H1 (cell line): ENCODE measurements around the gene MFNG. TPM values are rescaled to one million over a fixed set of nuclear protein-coding genes. Genes with fewer than 3 reads are reported as not detected.
A peak's percentile ranks its signal among the peaks of the same experiment; 100 is the strongest.

Source experiments
- CTCF ChIA-PET: fragments of 300-600 bp; sonication (Branson Sonifier 250); formaldehyde crosslinking; loops from one replicate; lab custom pipeline; 2021; ENCODE audit not compliant: partially characterized antibody; lab: Charles Lee
- POLR2A ChIA-PET: fragments of 300-600 bp; sonication (Branson Sonifier 250); formaldehyde crosslinking; loops from one replicate; lab custom pipeline; 2021; ENCODE audit warnings: inconsistent platforms; ENCODE audit not compliant: partially characterized antibody; lab: Charles Lee
- DNase-seq, 2 experiments: peaks; one replicate each; pipeline versions ENCODE4 v3.0.0 to v3.0.0-alpha.2; 2010 to 2022; ENCODE audit warnings: low spot score in 2 of 2, low read depth in 1 of 2, mixed read lengths in 1 of 2
- FAIRE-seq: peaks from 2 replicates; lab custom pipeline; 2011; peaks lifted over from hg19 to GRCh38; lab: Jason Lieb, UNC
- H2AFZ ChIP-seq: 2 replicates; pipeline ENCODE4 v1.8.1; 2012; ENCODE audit warnings: low read length, inconsistent platforms
- H2AK5ac ChIP-seq: 2 replicates; pipeline ENCODE4 v1.6.1; 2013; ENCODE audit warnings: low read depth, low read length
- H2BK120ac ChIP-seq: replicated peaks from 2 replicates; pipeline ENCODE3; 2013; ENCODE audit warnings: low read depth, low read length, inconsistent platforms
- H2BK12ac ChIP-seq: 2 replicates; pipeline ENCODE4 v1.6.1; 2013; ENCODE audit warnings: low read depth, low read length
- H2BK15ac ChIP-seq: 2 replicates; pipeline ENCODE4 v1.6.1; 2013; ENCODE audit warnings: low read length
- H2BK20ac ChIP-seq: 2 replicates; pipeline ENCODE4 v1.6.1; 2013; ENCODE audit warnings: low read length
- H2BK5ac ChIP-seq: 2 replicates; pipeline ENCODE4 v1.6.1; 2013; ENCODE audit warnings: low read depth, low read length
- H3K14ac ChIP-seq: 2 replicates; pipeline ENCODE4 v1.6.1; 2013; ENCODE audit warnings: inconsistent platforms; ENCODE audit not compliant: insufficient read length
- H3K18ac ChIP-seq: 2 replicates; pipeline ENCODE4 v1.6.1; 2013; ENCODE audit warnings: low read length; ENCODE audit errors: extremely low read depth
- H3K23ac ChIP-seq: 2 replicates; pipeline ENCODE4 v1.6.1; 2013; ENCODE audit warnings: inconsistent platforms; ENCODE audit not compliant: insufficient read length
- H3K23me2 ChIP-seq: 2 replicates; pipeline ENCODE4 v1.6.1; 2013; ENCODE audit warnings: low read depth, low read length
- H3K27ac ChIP-seq: 2 replicates; pipeline ENCODE4 v1.6.1; 2011; ENCODE audit warnings: low read depth, low read length, inconsistent platforms
- H3K27me3 ChIP-seq, 4 experiments: replicated peaks in 1 of 4; 1 replicate in 1 of 4; 2 replicates in 3 of 4; pipeline versions ENCODE4 v1.6.1 to v1.8.1; 2011 to 2013; ENCODE audit warnings: low read length in 3 of 4, mild to moderate bottlenecking in 3 of 4, inconsistent platforms in 2 of 4, mixed read lengths in 2 of 4, moderate library complexity in 1 of 4; ENCODE audit not compliant: control insufficient read depth in 3 of 4, insufficient read depth in 3 of 4; ENCODE audit errors: extremely low read depth in 1 of 4
- H3K36me3 ChIP-seq, 4 experiments: 2 replicates each; pipeline versions ENCODE4 v1.6.1 to v1.8.1; 2011 to 2013; ENCODE audit warnings: mild to moderate bottlenecking in 4 of 4, low read length in 3 of 4, moderate library complexity in 2 of 4, control low read depth in 1 of 4, inconsistent platforms in 1 of 4; ENCODE audit not compliant: insufficient read depth in 4 of 4, control insufficient read depth in 2 of 4
- H3K4ac ChIP-seq: replicated peaks from 2 replicates; pipeline ENCODE3; 2013; ENCODE audit warnings: low read length, low read depth, mixed read lengths, inconsistent platforms; ENCODE audit not compliant: insufficient read length
- H3K4me1 ChIP-seq, 4 experiments: replicated peaks in 1 of 4; 1 replicate in 1 of 4; 2 replicates in 3 of 4; pipeline versions ENCODE4 v1.6.1 to v1.8.1; 2011 to 2013; ENCODE audit warnings: low read length in 3 of 4, inconsistent platforms in 2 of 4, mixed read lengths in 1 of 4; ENCODE audit not compliant: insufficient read depth in 4 of 4, control insufficient read depth in 3 of 4
- H3K4me2 ChIP-seq, 2 experiments: 2 replicates each; pipeline versions ENCODE4 v1.6.1 to v1.8.1; 2011 to 2013; ENCODE audit warnings: low read depth in 2 of 2, low read length in 2 of 2, control low read depth in 1 of 2, inconsistent platforms in 1 of 2, mild to moderate bottlenecking in 1 of 2; ENCODE audit not compliant: insufficient read depth in 1 of 2
- H3K4me3 ChIP-seq, 4 experiments: fragments of 200-600, 300-600 bp in 1 of 4; sonication (generic), shearing (Covaris generic), sonication (Bioruptor Twin) in 1 of 4; 2 replicates each; pipeline versions ENCODE4 v1.5.1 to v1.8.1; 2011 to 2016; ENCODE audit warnings: low read length in 4 of 4, low read depth in 3 of 4, control low read depth in 2 of 4, inconsistent platforms in 2 of 4, mild to moderate bottlenecking in 2 of 4, mixed read lengths in 1 of 4, moderate library complexity in 1 of 4; ENCODE audit not compliant: insufficient read depth in 2 of 4; ENCODE audit errors: extremely low read depth in 1 of 4
- H3K56ac ChIP-seq: replicated peaks from 2 replicates; pipeline ENCODE3; 2013; ENCODE audit warnings: low read depth, mild to moderate bottlenecking, mixed read lengths, low read length, inconsistent platforms; ENCODE audit not compliant: insufficient read length
- H3K79me1 ChIP-seq: 2 replicates; pipeline ENCODE4 v1.6.1; 2013; ENCODE audit warnings: low read depth, low read length, control low read depth
- H3K79me2 ChIP-seq, 2 experiments: 2 replicates each; pipeline versions ENCODE4 v1.6.1 to v1.8.1; 2012 to 2013; ENCODE audit warnings: low read length in 2 of 2, mild to moderate bottlenecking in 2 of 2, inconsistent platforms in 1 of 2; ENCODE audit not compliant: insufficient read depth in 2 of 2, control insufficient read depth in 1 of 2
- H3K9ac ChIP-seq, 4 experiments: replicated peaks in 1 of 4; 1 replicate in 1 of 4; 2 replicates in 3 of 4; pipeline versions ENCODE4 v1.6.1 to v1.8.1; 2011 to 2013; ENCODE audit warnings: low read depth in 3 of 4, low read length in 3 of 4, control low read depth in 2 of 4, mild to moderate bottlenecking in 2 of 4, moderate library complexity in 2 of 4, inconsistent platforms in 1 of 4; ENCODE audit errors: extremely low read depth in 1 of 4
- H3K9me3 ChIP-seq, 2 experiments: 2 replicates each; pipeline versions ENCODE4 v1.6.1 to v1.8.1; 2012 to 2013; ENCODE audit warnings: mild to moderate bottlenecking in 2 of 2, moderate library complexity in 2 of 2, control low read depth in 1 of 2, inconsistent platforms in 1 of 2, low read depth in 1 of 2, low read length in 1 of 2, mixed read lengths in 1 of 2; ENCODE audit not compliant: insufficient read depth in 2 of 2
- H4K20me1 ChIP-seq, 2 experiments: replicated peaks in 1 of 2; 2 replicates each; pipeline versions ENCODE3 to v1.8.1; 2011 to 2013; ENCODE audit warnings: inconsistent platforms in 2 of 2, low read length in 2 of 2, mild to moderate bottlenecking in 1 of 2; ENCODE audit not compliant: insufficient read depth in 2 of 2, control insufficient read depth in 1 of 2
- H4K5ac ChIP-seq: 2 replicates; pipeline ENCODE4 v1.6.1; 2013; ENCODE audit warnings: low read length, low read depth, mixed read lengths, inconsistent platforms; ENCODE audit not compliant: insufficient read length
- H4K8ac ChIP-seq: 2 replicates; pipeline ENCODE4 v1.8.0; 2013; ENCODE audit warnings: mild to moderate bottlenecking, moderate library complexity, low read length, inconsistent platforms; ENCODE audit not compliant: insufficient read depth; ENCODE audit errors: extremely low read depth
- H4K91ac ChIP-seq: replicated peaks from 2 replicates; pipeline ENCODE3; 2013; ENCODE audit warnings: low read length, mixed read lengths, inconsistent platforms; ENCODE audit not compliant: insufficient read length
- HDAC6 ChIP-seq: IDR thresholded peaks from one replicate; pipeline ENCODE4 v1.7.1; 2012; ENCODE audit warnings: low read depth, mild to moderate bottlenecking, inconsistent platforms, low read length, moderate library complexity
- NRF1 ChIP-seq: IDR thresholded peaks from 2 replicates; pipeline ENCODE4 v1.6.1; 2011; ENCODE audit warnings: mild to moderate bottlenecking, low read depth, low read length, improper control_type of control experiment
- WGBS, 2 experiments: shearing (Covaris generic) in 1 of 2; methylation state at CpG; one replicate each; pipeline versions ENCODE4 v1.1.6 to v1.1.7; 2013 to 2015; ENCODE audit warnings: low lambda C conversion rate in 2 of 2, mixed read lengths in 2 of 2, inconsistent platforms in 1 of 2, low coverage in 1 of 2, missing lambda C conversion rate in 1 of 2; ENCODE audit not compliant: insufficient replicate concordance in 2 of 2, insufficient coverage in 1 of 2, insufficient read length in 1 of 2; ENCODE audit errors: extremely low coverage in 1 of 2, missing lambda C conversion rate in 1 of 2; 5-methylcytosine and 5-hydroxymethylcytosine counted together
- polyA plus RNA-seq, 7 experiments: library from polyadenylated mRNA; depleted of rRNA in 3 of 7; stranded (reverse) in 5 of 7; unstranded in 2 of 7; fragments of >200 nt in 5 of 7; fragments of 200-250 nt in 2 of 7; gene quantifications; 1 replicate in 5 of 7; 2 replicates in 1 of 7; 4 replicates in 1 of 7; pipeline versions ENCODE4 v1.2.1 to v1.2.3, GENCODE V29; 2011 to 2013; ENCODE audit warnings: missing spikeins in 2 of 7, mixed read lengths in 2 of 7
- total RNA-seq: library from RNA; stranded (reverse); fragmentation: NEBNext Ultra II Directional; extraction: Animal tissue kit (Norgen Biotek cat#: 25700); gene quantifications from 2 replicates; pipeline ENCODE4 v1.2.1, GENCODE V29; 2021
- TF ChIP-seq, protein P1 (sequence below): IDR thresholded peaks from 2 replicates; pipeline ENCODE4 v1.6.1; 2011; ENCODE audit warnings: low read length, improper control_type of control experiment

MFNG gene
- total and polyA plus RNA-seq, 2 of the 8 experiments (the other 6 are each of a cell fraction or from before 2014, with no cell fraction given), result 1.7 to 5.5 TPM

DNA sequence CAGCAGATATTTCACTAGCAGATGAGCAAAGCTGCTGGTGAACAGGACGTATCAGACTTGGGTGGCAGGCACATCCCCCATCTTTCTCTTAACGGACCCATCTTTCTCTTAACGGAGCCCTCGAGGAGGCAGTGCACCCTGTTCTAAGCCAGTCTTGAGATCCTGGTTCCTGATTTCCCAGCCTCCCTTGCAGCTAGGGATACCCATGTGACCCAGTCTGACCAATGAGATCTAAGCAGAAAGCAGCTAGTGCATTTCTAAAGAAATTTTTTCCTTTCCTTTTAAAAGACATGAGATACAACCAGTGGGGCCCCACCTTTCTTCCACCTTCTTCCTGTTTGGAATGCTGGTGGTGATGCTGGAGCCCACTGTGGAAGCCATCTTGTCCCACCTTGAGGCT lies 45.3 kb downstream of the MFNG start:
- H4K91ac ChIP-seq, result no peak overlapping the region
- H2BK120ac ChIP-seq, result no peak overlapping the region
- peaks cover 4% of the 10 kb centered on the region in 2 experiments; a peak in 1 of 4 replicates for H3K9me3 ChIP-seq
- no peaks in the 10 kb centered on the region for H3K79me2 ChIP-seq
- no peak overlapping the region for H4K5ac ChIP-seq
- no peak overlapping the region for H3K4ac ChIP-seq
- H2AFZ ChIP-seq, result no peak overlapping the region
- WGBS, 2 experiments, result 83% methylated on average over 4 of the region's 4 CpGs; no CpG with 5 or more reads in 1 of the 2 experiments
- H3K27ac ChIP-seq, result no peak overlapping the region
- no peak overlapping the region for H2BK5ac ChIP-seq
- FAIRE-seq, result no peak
- no peak overlapping the region for H2BK20ac ChIP-seq
- H3K4me2 ChIP-seq, result no peak overlapping the region
- H2BK12ac ChIP-seq, result no peak overlapping the region
- no peak overlapping the region for H3K4me3 ChIP-seq
- H3K14ac ChIP-seq, result no peak overlapping the region
- H3K9ac ChIP-seq, result no peak overlapping the region
- POLR2A ChIA-PET, result no interaction called here
- H3K27me3 ChIP-seq, result no peaks in the 10 kb centered on the region
- H2BK15ac ChIP-seq, result no peak overlapping the region
- H3K4me1 ChIP-seq, result no peaks in the 10 kb centered on the region
- CTCF ChIA-PET, result interaction anchor here (0.5 to 2.7 kb wide), 12 partner anchors 8 to 182 kb away, joined by 3 to 11 read pairs (median 5); partner anchors contain the start of gene ELFN2
- TF ChIP-seq NRF1 (no peak), HDAC6 (no peak)
- TF ChIP-seq, protein P1, sequence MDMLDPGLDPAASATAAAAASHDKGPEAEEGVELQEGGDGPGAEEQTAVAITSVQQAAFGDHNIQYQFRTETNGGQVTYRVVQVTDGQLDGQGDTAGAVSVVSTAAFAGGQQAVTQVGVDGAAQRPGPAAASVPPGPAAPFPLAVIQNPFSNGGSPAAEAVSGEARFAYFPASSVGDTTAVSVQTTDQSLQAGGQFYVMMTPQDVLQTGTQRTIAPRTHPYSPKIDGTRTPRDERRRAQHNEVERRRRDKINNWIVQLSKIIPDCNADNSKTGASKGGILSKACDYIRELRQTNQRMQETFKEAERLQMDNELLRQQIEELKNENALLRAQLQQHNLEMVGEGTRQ, result peak; percentile 24; the same call in 1 of the 2 replicates
- H4K20me1 ChIP-seq, result no peaks in the 10 kb centered on the region
- no peak overlapping the region for H3K23ac ChIP-seq
- no peaks in the 10 kb centered on the region for H3K36me3 ChIP-seq
- H2AK5ac ChIP-seq, result no peak overlapping the region
- H3K79me1 ChIP-seq, result no peaks in the 10 kb centered on the region
- no peak for DNase-seq
- no peak overlapping the region for H4K8ac ChIP-seq
- H3K56ac ChIP-seq, result no peak overlapping the region
- H3K23me2 ChIP-seq, result no peaks in the 10 kb centered on the region
- no peak overlapping the region for H3K18ac ChIP-seq
